Left kidney (tissue), 2 donors: Measurements from ENCODE around the gene MGMT. TPM values are rescaled to one million over a fixed set of nuclear protein-coding genes. Genes with fewer than 3 reads are reported as not detected.

Experiments used
- DNase-seq: peaks from one replicate; pipeline ENCODE4 v3.0.0-alpha.2; 2013
- polyA plus RNA-seq: library from polyadenylated mRNA; unstranded; fragments of 120-200 nt; gene quantifications from one replicate; pipeline ENCODE4 v1.2.1, GENCODE V29; 2013; ENCODE audit not compliant: insufficient read length

Gene MGMT
- polyA plus RNA-seq, 1 donor, result 13.8 TPM

DNA sequence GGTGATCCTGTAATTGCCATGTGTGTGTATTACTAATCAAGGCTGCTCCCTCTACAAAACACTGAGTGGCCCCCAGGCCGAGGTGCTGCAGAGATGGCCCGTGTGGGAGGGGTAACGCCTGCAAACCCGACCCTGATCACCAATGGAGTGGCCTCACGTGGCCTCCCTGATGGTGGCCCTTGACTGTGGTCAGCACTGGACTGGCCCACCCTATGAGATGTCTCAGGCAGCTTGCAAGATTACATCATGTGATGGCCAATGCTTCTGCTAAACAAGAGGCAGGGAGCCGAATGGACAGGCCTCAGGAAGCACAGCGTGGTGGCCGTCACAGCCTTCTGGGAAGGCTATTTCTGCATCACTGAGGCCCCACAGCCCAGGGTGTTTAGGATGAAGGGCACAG, 186.4 kb downstream of the MGMT start:
- no peak for DNase-seq

DNA sequence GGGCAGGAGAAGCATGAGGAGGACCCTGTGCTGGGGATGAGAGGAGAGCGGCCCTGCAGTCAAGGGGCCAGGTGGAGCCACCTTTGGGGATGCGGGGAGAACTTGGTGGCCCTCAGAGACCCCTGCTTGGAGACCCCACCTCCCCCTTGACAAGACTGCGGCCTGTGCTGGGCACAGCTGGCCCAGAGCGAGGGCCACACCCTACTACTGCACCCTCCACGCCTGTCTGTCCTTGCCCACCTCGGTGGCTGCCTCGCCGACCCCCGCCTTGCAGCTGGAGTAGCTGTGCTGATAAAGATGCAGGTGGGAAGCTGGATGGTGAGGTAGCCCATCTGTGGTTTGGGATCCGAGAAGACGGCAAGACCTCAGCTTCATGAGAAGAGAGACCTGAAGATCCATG, 186.8 kb downstream of the MGMT start:
- no peak for DNase-seq

GRCh38 chr10:129654461-129654860, 187.4 kb downstream of the MGMT start:
- no peak for DNase-seq

DNA sequence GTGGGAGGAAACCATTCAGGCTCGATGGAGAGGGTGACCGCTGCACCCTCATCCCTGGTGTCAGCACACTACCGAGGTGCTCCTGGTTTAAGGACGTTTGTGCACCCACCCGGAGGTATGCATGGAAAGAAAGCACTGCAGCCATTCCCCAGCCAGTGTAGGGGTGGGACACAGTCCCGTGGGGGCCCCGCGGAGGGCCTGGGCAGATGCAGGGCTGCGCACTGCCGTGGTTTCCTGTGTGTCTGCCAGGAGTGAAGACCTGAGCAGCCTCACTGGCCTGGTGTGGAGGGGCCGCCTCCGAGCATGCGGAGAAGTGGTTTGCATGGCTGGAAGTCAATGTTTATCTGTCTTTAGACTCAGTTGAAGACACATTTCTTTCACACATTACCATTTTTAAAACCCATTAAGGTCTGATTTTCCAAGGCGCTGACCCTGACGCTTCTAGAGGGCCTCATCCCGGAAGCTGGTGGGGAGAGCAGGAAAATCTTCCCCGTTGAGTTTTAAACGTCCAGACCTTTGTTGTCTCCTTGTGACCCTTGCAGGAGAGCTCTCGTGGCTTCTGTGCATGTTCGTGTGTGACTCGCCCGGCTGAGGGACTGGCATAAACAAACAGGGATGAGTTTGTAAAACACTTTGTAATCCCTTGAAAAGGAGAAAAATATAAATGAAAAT, 188.1 kb downstream of the MGMT start:
- DNase-seq, result no peak

DNA sequence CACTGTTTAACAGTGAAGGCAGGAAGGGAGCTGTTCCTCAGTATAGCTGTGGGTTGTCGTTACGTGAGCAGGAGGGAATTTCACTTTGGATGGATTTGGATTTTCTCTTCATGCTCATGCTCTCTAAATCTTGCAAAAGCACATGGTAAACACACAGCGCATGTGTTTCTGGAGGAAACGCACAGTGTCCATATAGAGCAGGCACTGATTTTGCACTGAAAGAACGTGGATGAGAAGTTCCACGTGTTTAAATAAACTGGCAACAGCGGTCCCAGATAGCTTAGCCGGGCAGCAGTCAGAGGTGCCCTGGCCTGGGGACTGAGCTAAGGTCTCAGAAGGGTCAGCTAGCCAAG, 188.6 kb downstream of the MGMT start:
- no peak for DNase-seq

DNA sequence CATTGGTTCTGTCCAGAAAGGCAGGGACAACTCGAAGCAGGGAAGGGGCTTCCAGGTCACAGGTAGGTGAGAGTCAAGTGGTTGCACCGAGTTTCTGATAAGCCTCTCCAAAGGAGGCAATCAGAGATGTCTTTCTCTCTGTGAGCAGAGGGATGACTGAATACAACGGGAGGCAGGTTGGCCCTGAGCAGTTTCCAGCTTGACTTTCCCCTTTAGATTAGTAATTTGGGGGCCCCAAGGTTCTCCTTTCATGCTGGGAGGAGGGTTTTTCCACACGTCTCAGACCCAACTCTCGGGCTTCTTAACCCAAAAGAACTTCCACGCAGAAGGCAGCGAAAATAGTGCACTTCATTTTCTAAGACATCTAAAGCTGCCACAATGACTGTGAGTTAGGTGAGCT, 189.6 kb downstream of the MGMT start:
- DNase-seq, result no peak

DNA sequence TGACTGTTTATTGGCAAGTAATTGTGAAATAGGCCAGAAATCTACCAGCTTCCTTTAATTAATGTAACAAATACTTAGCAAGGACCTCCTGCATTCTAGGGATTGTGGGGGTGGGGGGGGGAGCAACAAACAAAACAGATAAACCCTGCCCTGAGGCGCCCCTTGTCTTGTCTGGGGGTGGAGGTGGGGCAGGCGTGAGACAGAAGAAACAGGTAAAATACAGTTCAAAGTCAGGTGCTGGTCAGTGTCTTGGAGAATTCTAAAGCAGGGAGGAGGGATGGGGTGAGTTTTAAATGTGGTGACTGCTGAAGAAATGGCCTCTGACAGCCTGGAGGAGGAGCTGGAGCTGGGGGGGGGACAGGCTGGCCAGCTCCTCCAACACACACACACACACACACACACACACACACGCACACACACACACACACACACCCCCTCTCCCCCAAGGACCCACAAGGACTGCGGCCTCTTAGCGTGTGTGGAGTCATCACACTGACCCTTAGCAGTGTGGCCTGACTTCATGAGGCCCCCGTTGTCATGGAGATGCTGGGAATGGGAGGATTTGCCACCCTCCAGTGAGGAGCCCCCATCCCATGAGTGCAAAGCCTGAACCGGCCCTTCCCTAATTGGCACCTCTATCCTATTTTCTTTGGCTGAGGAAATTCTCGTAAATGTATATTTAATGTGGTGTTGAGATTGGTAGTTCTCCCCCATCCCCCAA, 190.4 kb downstream of the MGMT start:
- DNase-seq, result no peak

DNA sequence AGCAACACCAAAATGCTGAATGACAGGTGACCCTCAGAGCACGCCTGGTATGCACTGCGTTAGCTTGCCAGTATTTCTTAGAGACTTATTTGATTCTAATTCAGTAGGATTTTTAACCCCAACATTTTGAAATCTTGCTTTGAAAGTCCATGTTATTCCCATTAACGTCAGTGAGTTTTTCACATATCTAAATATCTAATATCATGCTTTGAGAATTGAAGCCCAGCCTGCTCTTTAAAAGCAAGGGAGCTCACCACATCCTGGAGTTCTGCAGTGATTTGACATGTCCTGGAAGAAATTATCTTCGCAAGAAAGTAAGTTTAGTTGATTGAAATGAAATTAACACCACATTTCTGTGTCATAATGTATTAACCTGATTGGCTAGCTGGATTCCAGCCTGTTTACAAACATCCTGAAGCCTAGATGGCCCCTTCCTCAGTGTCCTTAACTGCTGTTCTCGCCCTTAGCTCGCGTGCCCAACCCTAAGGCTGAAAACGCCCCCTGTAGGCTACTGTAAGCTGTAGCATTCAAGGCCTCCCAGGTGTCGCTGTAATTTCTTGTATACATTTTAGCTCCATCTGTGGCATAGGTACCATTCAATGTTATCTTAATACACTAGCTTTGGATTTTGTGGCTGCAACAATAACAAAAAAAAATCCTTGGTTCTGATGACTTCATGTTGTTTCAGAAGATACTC, 191.5 kb downstream of the MGMT start:
- no peak for DNase-seq

DNA sequence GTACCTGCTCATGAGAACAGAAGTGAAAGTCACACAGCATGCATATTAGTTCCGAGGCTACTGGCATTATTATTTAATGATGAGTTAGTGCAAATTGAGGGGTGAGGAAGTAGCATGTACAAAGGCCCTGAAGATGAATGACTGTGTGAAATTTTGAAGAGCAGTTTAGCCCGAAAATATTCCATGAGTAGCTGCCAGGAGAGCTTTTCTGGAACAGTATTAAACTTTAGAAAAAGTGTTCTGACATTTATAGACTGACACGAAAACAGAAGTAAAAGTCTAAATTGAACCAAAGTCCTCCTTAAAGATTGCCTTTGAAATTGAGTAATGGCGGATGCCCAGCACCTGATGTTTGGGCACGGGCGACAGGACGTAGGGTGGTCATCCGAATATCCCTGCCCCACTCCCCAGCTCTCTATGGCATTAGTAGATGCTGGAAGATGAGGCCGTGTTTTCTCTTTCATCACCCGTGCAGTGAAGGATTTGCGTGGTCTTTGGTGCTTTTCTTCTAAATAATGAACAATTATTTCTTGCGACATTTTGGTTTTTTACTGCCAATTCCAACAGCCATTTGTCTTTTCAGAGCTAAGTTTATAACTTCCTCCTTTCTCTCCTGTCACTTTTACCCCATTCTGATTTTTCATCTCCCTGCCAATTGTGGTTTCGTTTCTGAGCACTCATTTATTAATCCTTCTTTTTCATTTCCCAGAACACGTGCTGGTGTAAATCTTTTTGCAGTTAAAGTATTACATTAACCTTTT, 192.6 kb downstream of the MGMT start:
- no peak for DNase-seq

- DNase-seq, result no peak
These were observed 193.5 kb downstream of the MGMT start for GRCh38 chr10:129660569-129660968.

DNA sequence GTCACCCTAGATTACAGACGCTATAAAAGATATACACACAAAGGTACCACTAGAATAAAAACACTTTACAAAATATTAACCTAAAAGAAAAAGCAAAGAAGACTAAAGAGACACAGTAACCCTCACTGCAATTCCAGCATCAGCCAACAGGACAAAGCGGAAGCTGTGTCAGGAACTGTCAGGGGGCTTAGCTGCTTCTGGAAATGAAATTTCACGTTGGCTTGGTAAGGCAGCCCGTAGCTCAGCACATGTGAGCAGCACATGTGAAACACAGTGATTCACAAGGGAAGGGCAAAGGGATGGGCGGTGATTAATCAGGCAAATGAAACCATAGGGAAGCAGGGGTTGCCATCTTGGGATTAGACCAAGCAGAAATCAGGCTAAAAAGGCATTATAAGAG, 195.4 kb downstream of the MGMT start:
- DNase-seq, result no peak

DNA sequence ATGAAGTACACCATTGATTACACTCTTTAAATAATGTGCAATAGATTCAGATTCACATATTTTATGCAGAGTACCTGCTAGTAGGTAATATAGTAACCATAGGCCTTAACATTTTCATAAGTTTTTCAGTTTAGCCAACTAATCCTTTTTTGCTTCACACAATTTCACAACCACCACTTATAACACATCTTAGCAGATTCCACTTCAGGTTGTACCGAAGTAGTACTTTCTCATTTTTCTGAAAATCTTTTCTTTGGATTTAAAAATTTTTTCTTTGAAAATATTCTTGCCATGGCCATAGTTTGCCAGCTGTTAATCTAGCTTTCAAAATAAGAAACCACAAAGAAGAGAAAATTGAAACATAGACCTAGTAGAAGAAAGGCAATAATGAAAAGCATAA, 203.1 kb downstream of the MGMT start:
- no peak for DNase-seq

DNA sequence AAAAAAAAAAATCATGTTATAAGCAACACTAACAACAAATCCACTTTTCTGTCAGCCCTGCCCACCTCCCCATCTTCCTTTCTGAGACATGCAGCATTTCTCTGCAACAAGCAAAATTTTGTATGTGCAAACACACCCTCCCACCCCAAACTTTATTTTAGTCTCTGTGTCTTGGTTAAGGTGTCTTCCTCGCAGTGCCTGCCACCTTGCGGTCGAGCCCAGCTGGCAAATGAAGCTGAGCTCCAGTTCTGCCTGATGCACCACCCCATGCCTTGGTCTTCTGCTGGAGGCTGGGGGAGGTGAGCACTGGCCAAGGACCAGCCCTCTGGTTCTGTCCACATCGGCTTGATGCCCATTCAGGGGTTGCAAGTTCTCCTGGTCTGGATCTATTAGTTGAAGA, 206.3 kb downstream of the MGMT start:
- no peak for DNase-seq

- DNase-seq, result no peak
These were observed 208.2 kb downstream of the MGMT start for GRCh38 chr10:129675027-129675769.

- no peak for DNase-seq
These were observed 209.0 kb downstream of the MGMT start for GRCh38 chr10:129676014-129676413.

DNA sequence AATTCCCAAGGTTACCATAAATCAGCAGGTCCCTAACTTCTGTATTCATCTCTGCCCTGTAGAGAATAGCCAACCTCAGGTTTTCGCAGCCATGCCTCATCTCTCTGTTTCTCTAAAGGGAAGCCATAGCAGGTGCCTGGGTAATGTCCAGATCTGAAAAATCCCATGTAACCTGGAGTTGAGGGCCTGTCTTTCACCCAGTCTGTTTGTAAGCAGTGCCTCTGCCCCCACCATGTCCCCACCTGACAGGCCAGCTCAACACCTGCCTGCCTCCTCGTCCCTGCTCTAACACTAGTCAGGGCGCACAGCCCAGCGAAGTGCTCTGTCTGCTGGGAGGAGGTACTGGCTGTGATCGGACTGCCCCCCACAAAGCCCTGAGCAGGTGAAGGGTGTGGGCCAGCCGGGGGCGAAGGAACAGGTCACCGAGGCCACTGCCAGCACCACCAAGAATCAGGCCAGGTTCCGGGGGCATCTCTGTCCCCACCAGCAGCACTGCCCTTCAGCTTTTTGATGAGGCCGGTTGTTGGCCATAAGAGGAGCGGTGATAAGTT, 210.4 kb downstream of the MGMT start:
- DNase-seq, result no peak

DNA sequence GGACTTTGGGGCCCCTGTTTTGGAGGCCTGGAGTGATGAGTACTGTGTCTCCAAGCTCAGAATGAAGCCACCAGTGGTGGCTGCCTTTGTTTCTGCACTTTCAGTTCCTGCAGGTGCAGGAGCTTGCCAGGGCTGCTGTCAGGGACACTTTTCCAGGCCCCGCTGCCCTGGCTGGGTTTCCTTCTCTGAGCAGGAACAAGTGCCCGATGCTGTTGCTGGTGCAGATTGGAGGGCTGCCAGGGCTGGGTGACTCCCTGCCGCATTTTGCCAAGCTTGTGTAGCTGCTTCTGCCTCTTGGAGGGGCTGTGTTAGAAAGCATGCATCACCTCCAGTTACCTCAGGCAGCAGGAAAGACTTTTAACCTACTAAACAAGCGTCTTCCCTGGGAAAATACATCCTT, 211.1 kb downstream of the MGMT start:
- no peak for DNase-seq

DNA sequence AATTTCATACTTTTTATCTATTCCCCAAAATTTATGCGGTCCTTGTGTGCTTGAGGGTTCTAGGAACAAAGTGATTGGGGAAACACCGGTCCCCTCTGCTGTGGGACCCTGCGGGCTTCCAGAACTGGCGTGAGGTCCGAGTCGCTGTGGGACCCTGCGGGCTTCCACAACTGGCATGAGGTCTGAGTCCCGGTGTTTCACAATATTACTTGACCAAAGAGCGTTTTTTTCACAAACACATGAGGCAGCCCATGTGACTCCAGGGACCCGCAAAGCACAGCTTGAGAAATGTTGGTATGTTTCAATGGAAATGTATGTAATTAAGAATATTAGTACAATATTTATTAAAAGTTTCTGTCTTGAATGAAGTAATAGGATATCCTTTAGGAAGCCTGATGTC, 212.2 kb downstream of the MGMT start:
- DNase-seq, result no peak

- no peak for DNase-seq
These were observed 213.8 kb downstream of the MGMT start for GRCh38 chr10:129680661-129681344.

GRCh38 chr10:129681856-129682255, 214.8 kb downstream of the MGMT start:
- DNase-seq, result no peak

GRCh38 chr10:129683519-129683918, 216.5 kb downstream of the MGMT start:
- no peak for DNase-seq
